Heart left ventricle (tissue), 16 donors: ENCODE data around the gene SLC28A3. TPM values are rescaled to one million over a fixed set of nuclear protein-coding genes. Genes with fewer than 3 reads are reported as not detected.
A peak's percentile ranks its signal among the peaks of the same experiment; 100 is the strongest.

ENCODE experiments used
- ATAC-seq, 4 donors: fragments of 200-7000 bp; cut with Tn5 transposase; one replicate each; pipeline ENCODE4 v1.9.1; 2020 to 2022; ENCODE audit warnings: moderate library complexity in 4 of 4, mild to moderate bottlenecking in 3 of 4, moderate number of reproducible peaks in 1 of 4
- DNase-seq, 5 donors: peaks; one replicate each; pipeline ENCODE4 v3.0.0-alpha.2; 2020
- H3K27ac ChIP-seq, 12 donors: fragments of 200-600 bp; sonication (generic) in 4 of 12; one replicate each; pipeline versions ENCODE4 v1.5.0 to v1.8.0; 2016 to 2022; ENCODE audit warnings: mild to moderate bottlenecking in 2 of 12
- H3K27me3 ChIP-seq, 9 donors: fragments of 200-600 bp; sonication (generic) in 2 of 9; one replicate each; pipeline versions ENCODE4 v1.5.1 to v1.8.0; 2016 to 2022; ENCODE audit warnings: mild to moderate bottlenecking in 3 of 9
- H3K36me3 ChIP-seq, 9 donors: fragments of 200-600 bp; sonication (generic) in 2 of 9; one replicate each; pipeline versions ENCODE4 v1.5.0 to v1.8.0; 2018 to 2022; ENCODE audit warnings: mild to moderate bottlenecking in 2 of 9
- H3K4me1 ChIP-seq, 12 donors: fragments of 200-600 bp; sonication (generic) in 4 of 12; one replicate each; pipeline versions ENCODE4 v1.5.0 to v1.8.0; 2016 to 2022; ENCODE audit warnings: mild to moderate bottlenecking in 3 of 12
- H3K4me3 ChIP-seq, 12 donors: fragments of 200-600 bp; sonication (generic) in 4 of 12; one replicate each; pipeline versions ENCODE4 v1.5.0 to v1.8.0; 2017 to 2022; ENCODE audit warnings: mild to moderate bottlenecking in 9 of 12, moderate library complexity in 4 of 12
- H3K9me3 ChIP-seq, 12 donors: fragments of 200-600 bp; sonication (generic) in 4 of 12; one replicate each; pipeline versions ENCODE4 v1.5.0 to v1.8.0; 2016 to 2022; ENCODE audit warnings: mild to moderate bottlenecking in 1 of 12
- CTCF ChIP-seq, 12 donors: fragments of 200-600 bp; sonication (generic) in 4 of 12; IDR thresholded peaks; one replicate each; pipeline versions ENCODE4 v1.5.0 to v1.8.0; 2018 to 2022; ENCODE audit warnings: antibody characterized with exemption in 12 of 12, mild to moderate bottlenecking in 5 of 12
- POLR2A ChIP-seq, 2 donors: fragments of 450-650 bp; IDR thresholded peaks; one replicate each; pipeline ENCODE4 v1.6.1; 2017; ENCODE audit warnings: antibody characterized with exemption in 2 of 2, mild to moderate bottlenecking in 2 of 2, moderate library complexity in 2 of 2
- WGBS, 4 donors: extraction: QIAGEN DNeasy Blood & Tissue Kit in 2 of 4; methylation state at CpG; one replicate each; pipeline versions ENCODE4 v1.1.5 to v1.1.7; 2013 to 2018; 5-methylcytosine and 5-hydroxymethylcytosine counted together
- intact Hi-C, 10 donors: fragments of 100-400 bp; cut with DNase I; formaldehyde crosslinking; loops; one replicate each; pipeline versions ENCODE4 v1.11.1 to v1.14.2; 2022
- polyA plus RNA-seq, 2 donors: library from polyadenylated mRNA; stranded (reverse); fragments of 200-250 nt; gene quantifications; one replicate each; pipeline ENCODE4 v1.2.3, GENCODE V29; 2013
- total RNA-seq, 9 donors: library from RNA; depleted of rRNA in 2 of 9; stranded (reverse); fragments of >200 nt in 2 of 9; fragmentation: NEBNext Ultra II Directional in 3 of 9; extraction: Animal tissue kit (Norgen Biotek cat#: 25700) in 3 of 9; gene quantifications; one replicate each; pipeline versions ENCODE4 v1.1.0 to v1.2.4, GENCODE V29; 2016 to 2023
- donor health status: ischemic (EF 13 %, LVEDD 7.1; RV severe dilation, severe dysfunction).
- donor health status: healthy with polysubstance abuse.
- donor health status: DM: no; HTN: yes; CAD: no.
- donor health status: DM: no; HTN: no; CAD: no.
- donor health status: ischemic (EF 25% LVEDD 6.9; RV normal size, moderate dysfunction).
- donor health status: ischemic (EF 25% LVEDD 5.7; RV mildly dilated, moderate dysfunction).
- donor health status: healthy.
- donor health status: DM: yes; HTN: yes; CAD: no.
- donor health status: ischemic (EF 35%, LVEDD 5.7; RV mildly dilated, moderate dysfunction).
- donor health status: nonischemic (EF 11% LVEDD 7.7; RV severe dilation, severe dysfunction).
- donor health status: DM: yes; HTN: yes; CAD: no.
- donor health status: PGD.
- donor health status: ischemic (EF 29% LVEDD 5.4; RV normal size, mild dysfunction).
- donor health status: nonischemic (EF 23%, LVEDD 6.1; RV moderate dilation, normal function).

The SLC28A3 gene
- total and polyA plus RNA-seq, 11 donors: 0.04 to 5.7 (median 0.19) TPM; not detected in 1

- H3K36me3 ChIP-seq: no peaks in the 10 kb centered on the region
- no peak for TF ChIP-seq POLR2A (IDR thresholded peaks at IDR 0.05)
- TF ChIP-seq CTCF (IDR thresholded peaks at IDR 0.05): no peak
- peak overlapping the region in 1 of 12 donors; percentile 64 for H3K27ac ChIP-seq
- intact Hi-C loops: no loop called here
- H3K4me3 ChIP-seq: no peak overlapping the region
- no peaks in the 10 kb centered on the region for H3K27me3 ChIP-seq
- ATAC-seq: peak in 2 of 4 donors; percentile 18 to 46
- DNase-seq: no peak
- peaks cover 0 to 37% (median 0%) of the 10 kb centered on the region in 12 donors for H3K4me1 ChIP-seq
- H3K9me3 ChIP-seq: no peaks in the 10 kb centered on the region
- 75 to 85% (median 78%) methylated on average over 4 of the region's 4 CpGs for WGBS, 4 donors
Measured at GRCh38 chr9:84293001-84293798, 47.4 kb downstream of the SLC28A3 start.

GRCh38 chr9:84285381-84285780 lies 55.2 kb downstream of the SLC28A3 start:
- H3K36me3 ChIP-seq: no peaks in the 10 kb centered on the region
- no peaks in the 10 kb centered on the region for H3K27me3 ChIP-seq
- TF ChIP-seq POLR2A (IDR thresholded peaks at IDR 0.05) (no peak), CTCF (IDR thresholded peaks at IDR 0.05) (no peak)
- ATAC-seq: no peak
- no peaks in the 10 kb centered on the region for H3K9me3 ChIP-seq
- WGBS, 4 donors: 69 to 79% (median 73%) methylated on average over 2 of the region's 2 CpGs
- H3K4me1 ChIP-seq: peaks cover 0 to 5% (median 0%) of the 10 kb centered on the region in 12 donors
- intact Hi-C loops: no loop called here
- H3K27ac ChIP-seq: no peak overlapping the region
- no peak for DNase-seq
- no peak overlapping the region for H3K4me3 ChIP-seq

DNA sequence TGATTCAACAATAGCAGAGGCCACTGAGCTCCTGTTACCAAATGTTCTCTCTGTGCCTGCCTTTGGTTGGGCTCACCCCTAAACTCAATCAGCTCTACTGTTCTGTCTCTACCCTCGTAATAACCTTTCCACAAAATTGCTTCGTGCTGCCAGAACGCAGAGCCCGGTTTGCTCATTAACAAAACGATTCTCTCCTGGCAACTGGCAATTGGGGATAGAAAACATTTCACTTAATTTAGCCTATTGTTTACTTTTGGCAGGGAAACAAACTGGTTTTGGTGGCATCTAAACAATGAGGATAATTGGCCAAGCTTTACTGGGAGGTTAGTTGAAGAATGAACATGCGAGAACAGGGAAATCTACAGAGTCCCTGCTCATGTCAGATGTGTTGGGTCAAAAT lies 56.6 kb downstream of the SLC28A3 start:
- intact Hi-C loops: no loop called here
- no peak for ATAC-seq
- no peak overlapping the region for H3K27ac ChIP-seq
- H3K9me3 ChIP-seq: no peaks in the 10 kb centered on the region
- WGBS, 4 donors: 64 to 90% (median 78%) methylated on average over 6 of the region's 6 CpGs
- H3K4me3 ChIP-seq: no peak overlapping the region
- H3K27me3 ChIP-seq: no peaks in the 10 kb centered on the region
- no peaks in the 10 kb centered on the region for H3K36me3 ChIP-seq
- no peak for DNase-seq
- TF ChIP-seq POLR2A (IDR thresholded peaks at IDR 0.05): no peak
- no peak for TF ChIP-seq CTCF (IDR thresholded peaks at IDR 0.05)
- peaks cover 0 to 5% (median 0%) of the 10 kb centered on the region in 12 donors for H3K4me1 ChIP-seq

DNA sequence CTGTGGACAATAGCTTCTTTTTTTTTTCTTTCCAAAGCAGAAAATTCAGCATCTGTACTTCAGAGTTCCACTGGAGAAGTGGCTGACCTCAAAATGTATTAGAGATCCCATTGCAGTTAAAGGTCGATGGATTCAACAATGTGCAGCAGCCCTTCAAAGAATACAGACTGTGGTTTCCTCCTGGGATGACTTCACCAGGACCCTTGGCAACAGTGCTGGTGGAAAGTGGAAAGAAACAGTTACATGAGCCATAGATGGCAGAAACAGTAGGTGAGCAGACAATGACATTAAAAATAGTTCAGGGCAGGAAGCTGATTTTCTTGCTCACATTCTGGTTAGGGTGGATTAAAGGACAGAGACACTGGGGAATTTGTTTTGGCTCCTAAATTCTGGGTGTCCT lies 62.4 kb downstream of the SLC28A3 start:
- no peaks in the 10 kb centered on the region for H3K36me3 ChIP-seq
- H3K27ac ChIP-seq: no peak overlapping the region
- intact Hi-C loops: no loop called here
- H3K27me3 ChIP-seq: peaks cover 0 to 12% (median 0%) of the 10 kb centered on the region in 9 donors
- H3K4me1 ChIP-seq: no peaks in the 10 kb centered on the region
- no peak for ATAC-seq
- WGBS, 4 donors: 47 to 53% (median 52%) methylated on average over 1 of the region's 1 CpG
- H3K4me3 ChIP-seq: no peak overlapping the region
- H3K9me3 ChIP-seq: no peaks in the 10 kb centered on the region
- DNase-seq: no peak
- TF ChIP-seq CTCF (IDR thresholded peaks at IDR 0.05) (no peak), POLR2A (IDR thresholded peaks at IDR 0.05) (no peak)
